GM18511 (cell line): ENCODE results near the gene ANKRD16.
"Not testable (repeated sequence)": the region's sequence is repeated elsewhere in the genome, so short reads cannot be mapped to it uniquely, and the experiment has no call there.

Source experiments
- ATAC-seq: cut with Tn5 transposase; IDR thresholded peaks from one replicate; pipeline ENCODE4 v1.9.1; 2021; ENCODE audit warnings: mild to moderate bottlenecking, moderate library complexity; ENCODE audit not compliant: unreplicated experiment

Gene ANKRD16

GRCh38 chr10:5889624-5890451 is at the start of gene ANKRD16, which contains the start of gene FBH1:
Gene ANKRD16 (minus strand): TSS chr10:5889893. CDS start chr10:5889354, 539 bp downstream.
Gene FBH1 (plus strand): TSS chr10:5890243. CDS start chr10:5890346, 103 bp downstream.
- ATAC-seq = peak; percentile 84

- no peak for ATAC-seq
Measured at GRCh38 chr10:5938291-5938690, 48.6 kb upstream of the ANKRD16 start.

DNA sequence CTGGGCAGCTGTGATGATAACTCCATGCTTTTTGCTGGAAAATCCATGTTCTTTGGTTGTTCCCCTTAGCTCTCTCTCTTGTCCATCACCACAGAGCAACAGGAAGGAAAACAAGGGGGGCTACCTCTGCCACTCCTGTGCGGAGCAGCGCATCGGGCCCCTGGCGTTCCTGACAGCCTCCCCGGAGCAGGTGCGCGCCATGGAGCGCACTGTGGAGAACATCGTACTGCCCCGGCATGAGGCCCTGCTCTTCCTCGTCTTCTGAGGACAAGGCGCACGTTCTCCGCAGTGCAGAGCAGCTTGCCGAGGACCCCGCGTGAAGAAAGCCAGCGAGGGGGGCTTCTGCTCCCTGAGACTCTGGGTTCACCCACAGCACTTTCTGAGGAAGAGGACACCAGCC is 47.3 kb upstream of the ANKRD16 start:
- no peak for ATAC-seq

DNA sequence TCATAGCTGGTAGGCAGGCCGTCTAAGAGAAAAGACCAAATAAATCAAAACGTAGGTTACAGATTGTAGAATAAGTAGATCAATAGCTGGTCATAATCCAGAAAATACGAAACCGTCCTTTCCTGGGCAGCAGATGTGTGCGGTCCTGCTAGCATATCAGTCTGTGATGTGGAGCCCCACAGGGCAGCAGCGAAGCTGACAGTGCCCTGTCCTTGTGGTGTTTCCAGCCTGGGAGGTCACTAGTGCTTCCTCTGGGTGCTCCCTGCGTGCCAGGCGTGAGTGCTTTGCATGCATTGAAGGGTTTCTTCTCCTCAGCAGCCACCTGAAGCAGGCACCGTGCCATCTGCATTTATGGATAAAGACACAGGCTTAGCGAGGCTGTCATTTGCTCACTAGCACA is 45.9 kb upstream of the ANKRD16 start:
- ATAC-seq = no peak

- no peak for ATAC-seq
Measured at GRCh38 chr10:5933909-5934546, 44.3 kb upstream of the ANKRD16 start.

DNA sequence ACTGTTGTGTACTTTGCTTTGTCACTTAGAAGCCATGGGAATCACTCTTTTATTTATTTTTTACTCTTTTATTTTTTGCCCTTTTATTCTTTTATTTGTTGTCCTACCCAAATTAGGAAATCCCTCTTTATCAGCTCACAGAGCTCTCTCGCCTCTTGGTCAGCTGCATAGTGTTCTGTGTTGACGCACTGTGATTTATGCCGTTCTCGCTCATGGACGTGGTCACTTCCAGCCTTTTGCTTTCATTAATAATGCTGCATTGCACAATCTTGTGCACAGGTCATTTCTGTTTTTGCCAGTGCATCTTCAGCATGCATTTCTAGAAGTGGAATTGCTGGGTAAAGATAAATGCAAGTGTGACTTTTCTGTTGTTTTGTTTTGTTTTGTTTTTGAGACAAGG is 42.7 kb upstream of the ANKRD16 start:
- no peak for ATAC-seq

DNA sequence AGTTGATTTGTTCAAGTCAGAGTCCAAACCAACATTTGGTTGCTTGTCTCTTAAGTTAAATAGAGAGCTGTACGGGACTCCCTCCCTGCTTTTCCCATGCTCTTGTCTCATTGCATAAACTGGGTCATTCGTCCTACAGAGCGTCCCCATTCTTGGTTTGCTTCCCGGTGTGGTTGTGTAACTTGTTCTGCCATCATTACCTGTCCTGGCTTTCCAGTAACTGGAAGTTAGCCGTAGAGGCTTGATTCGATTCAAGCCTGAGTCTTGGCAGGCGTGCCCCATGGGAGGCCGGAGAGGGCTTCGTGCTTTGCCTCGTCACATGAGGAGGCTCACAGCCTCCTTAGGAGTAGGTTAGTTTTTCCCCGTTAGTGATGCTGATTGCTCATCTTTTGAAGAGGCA is 40.6 kb upstream of the ANKRD16 start:
- ATAC-seq = no peak

DNA sequence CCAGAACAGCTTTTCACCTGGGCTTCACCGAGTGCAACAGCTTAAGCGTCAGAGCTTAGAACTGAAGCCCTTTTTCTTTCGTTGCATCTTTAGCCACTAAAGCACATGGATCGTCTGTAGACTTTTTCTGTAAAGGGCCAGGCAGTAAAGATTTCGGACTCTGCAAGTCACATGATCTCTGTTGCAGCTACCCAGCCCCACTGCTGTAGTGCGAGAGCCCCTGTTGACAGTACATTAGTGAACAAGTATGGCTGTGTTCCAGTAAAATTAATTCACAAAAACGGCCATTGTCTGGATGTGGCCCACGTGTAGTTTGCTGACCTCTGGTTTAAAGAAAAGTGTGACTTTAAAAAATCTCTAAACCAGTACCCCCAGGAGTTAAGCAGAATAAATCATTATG is 39.7 kb upstream of the ANKRD16 start:
- no peak for ATAC-seq

DNA sequence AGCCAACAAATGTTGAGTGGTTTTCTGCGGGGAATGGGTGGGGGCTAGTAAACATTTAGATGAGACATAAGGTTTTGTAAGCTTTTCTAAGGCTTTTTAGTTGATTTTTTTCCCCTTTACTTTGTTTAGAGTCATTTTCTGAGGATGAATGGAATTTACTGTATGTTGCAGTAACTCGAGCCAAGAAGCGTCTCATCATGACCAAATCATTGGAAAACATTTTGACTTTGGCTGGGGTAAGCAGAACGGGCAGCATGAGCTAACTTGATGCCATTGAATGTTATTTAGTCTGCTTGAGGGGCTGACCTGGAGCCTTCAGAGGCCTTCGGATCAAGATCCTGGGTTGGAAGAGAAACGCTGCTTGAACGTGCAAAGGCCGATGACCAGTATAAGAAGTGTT is 37.6 kb upstream of the ANKRD16 start:
- no peak for ATAC-seq

DNA sequence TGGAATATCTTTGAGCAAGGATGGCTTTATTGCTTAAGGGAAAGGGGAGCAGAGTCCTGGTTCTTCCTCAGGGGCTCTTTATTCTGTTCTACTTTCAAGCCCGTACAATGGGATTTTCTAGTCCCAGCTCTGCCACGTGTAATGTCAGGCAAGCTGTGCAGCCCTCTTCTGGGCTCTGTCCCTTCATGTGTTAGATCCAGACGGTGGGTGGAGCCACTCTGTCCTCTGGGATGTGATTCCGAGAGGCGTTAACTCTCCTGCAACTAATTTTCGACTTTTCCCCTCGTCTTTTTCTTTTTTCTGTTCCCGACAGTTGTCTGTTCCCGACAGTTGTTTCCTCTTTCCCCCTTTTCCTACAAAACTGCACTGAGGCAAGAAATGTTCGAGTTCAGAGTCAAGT is 35.2 kb upstream of the ANKRD16 start:
- ATAC-seq = no peak

GRCh38 chr10:5921746-5922145 is 32.1 kb upstream of the ANKRD16 start:
- ATAC-seq = no peak

- no peak for ATAC-seq
Measured at GRCh38 chr10:5919568-5919967, 29.9 kb upstream of the ANKRD16 start.

DNA sequence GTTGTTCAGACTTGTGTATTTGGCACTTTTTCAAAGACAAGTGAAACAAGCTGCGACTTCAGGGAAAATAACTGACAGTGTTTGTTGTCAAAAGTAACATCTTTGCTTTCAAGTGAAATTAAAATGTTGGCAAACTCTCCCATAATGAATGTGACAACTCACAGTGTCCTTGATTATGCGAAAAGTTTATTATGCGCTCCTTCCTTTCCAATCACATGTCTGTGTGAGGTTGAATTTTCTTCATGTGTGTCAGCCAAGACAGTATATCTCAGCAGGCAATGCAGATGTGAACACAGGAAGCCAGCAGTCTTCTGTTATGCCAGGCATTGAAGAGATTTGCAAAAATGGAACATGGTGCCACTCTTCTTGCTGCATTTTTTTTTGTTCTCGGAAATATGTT is 29.1 kb upstream of the ANKRD16 start:
- ATAC-seq = no peak

DNA sequence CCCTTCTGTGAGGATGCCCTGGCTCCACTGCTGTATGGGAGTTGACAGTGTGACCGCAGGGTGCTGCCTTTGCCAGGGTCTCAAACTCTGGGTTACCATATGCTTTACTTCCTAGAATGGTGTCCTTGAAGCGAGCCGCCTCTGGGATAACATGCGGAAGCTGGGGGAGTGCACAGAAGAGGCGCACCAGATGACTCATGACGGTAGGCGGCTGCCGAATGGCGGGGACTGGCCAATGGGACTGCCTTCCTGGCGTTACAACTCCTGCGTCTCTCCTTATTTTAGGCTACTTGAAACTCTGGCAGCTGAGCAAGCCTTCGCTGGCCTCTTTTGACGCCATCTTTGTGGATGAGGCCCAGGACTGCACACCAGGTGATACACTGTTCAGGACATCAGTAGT is 27.6 kb upstream of the ANKRD16 start:
- ATAC-seq = no peak

- no peak for ATAC-seq
Measured at GRCh38 chr10:5915451-5915850, 25.8 kb upstream of the ANKRD16 start.

DNA sequence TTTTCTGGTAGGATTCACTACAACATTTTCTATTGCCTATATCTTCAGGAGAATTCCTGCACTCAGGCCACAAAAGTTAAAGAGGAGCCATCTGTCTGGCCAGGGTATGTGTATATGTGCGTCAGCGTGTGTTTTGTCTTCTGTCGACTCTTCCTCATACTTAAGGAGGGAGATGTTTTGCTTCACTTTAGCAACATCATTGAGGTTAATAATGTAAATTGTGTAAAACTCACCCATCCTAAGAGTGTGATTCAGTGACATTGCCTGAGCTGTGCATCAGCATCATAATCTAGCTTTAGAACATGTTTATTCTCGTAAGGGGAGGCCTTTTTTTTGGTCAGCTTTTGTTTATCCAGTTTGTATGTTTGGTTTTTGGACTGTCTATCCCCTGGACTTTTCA is 24.0 kb upstream of the ANKRD16 start:
- ATAC-seq = no peak

DNA sequence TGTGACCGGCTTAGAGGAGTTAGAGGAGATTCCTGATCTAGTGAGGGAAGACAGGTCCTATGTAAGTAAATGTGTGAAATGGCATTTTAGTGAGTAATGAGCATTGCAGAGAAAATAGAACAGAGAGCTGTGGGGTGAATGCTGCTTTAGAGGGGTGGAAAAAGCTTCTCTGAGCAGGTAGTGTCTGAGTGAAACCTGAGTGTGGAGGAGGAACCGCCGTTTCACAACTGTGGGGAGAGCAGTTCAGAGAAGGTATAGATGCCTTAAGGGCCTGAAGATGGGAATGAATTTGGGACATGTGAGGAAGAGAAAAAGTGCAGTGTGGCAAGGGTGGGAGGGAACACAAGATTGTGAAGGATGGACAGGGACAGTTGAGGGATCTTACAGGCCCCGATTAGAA is 22.0 kb upstream of the ANKRD16 start:
- ATAC-seq = no peak

GRCh38 chr10:5910323-5911100 is 20.8 kb upstream of the ANKRD16 start:
- no peak for ATAC-seq

- ATAC-seq = not testable (repeated sequence)
Measured at GRCh38 chr10:5908676-5909075, 19.0 kb upstream of the ANKRD16 start.

DNA sequence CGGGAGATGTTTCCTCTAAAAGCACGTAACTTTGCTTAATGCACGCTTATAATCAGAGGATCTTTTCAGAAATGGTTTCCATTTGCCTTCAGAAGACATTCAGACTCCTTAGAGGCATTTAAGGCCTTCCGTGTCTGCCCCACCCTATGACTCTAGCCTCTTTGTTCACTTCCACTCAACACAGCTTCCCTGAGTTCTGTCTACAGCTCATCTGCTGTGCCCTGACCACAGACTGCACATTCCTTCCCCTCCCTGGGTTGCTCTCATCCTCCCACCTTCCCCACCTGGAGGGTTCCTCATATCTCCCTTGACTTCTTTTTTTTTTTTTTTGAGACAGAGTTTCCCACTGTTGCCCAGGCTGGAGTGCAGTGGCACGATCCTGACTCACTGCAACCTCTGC is 17.0 kb upstream of the ANKRD16 start:
- ATAC-seq = no peak

- no peak for ATAC-seq
Measured at GRCh38 chr10:5905854-5906507, 16.3 kb upstream of the ANKRD16 start.
